ENCODE data around the gene DOCK10.

DNA sequence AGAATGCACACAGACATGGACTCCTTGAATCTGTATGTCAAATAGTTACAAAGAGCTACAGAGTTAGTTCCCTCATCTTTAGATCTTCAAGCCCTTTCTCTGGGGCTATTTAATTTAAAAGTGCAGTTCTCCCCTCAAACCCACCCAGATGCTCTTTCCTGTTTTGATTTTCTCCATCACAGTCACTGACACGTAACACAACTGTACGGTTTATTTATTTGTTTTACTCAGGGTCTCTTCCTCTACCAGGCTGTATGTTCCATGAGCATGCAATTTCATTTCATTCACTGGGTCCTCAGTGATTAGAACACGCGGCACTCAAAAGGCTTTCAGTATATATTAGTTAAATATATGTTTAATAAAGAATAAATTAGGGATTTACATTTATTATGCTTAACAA is 94.7 kb downstream of the DOCK10 start:
- TF ChIP-seq, protein P1, sequence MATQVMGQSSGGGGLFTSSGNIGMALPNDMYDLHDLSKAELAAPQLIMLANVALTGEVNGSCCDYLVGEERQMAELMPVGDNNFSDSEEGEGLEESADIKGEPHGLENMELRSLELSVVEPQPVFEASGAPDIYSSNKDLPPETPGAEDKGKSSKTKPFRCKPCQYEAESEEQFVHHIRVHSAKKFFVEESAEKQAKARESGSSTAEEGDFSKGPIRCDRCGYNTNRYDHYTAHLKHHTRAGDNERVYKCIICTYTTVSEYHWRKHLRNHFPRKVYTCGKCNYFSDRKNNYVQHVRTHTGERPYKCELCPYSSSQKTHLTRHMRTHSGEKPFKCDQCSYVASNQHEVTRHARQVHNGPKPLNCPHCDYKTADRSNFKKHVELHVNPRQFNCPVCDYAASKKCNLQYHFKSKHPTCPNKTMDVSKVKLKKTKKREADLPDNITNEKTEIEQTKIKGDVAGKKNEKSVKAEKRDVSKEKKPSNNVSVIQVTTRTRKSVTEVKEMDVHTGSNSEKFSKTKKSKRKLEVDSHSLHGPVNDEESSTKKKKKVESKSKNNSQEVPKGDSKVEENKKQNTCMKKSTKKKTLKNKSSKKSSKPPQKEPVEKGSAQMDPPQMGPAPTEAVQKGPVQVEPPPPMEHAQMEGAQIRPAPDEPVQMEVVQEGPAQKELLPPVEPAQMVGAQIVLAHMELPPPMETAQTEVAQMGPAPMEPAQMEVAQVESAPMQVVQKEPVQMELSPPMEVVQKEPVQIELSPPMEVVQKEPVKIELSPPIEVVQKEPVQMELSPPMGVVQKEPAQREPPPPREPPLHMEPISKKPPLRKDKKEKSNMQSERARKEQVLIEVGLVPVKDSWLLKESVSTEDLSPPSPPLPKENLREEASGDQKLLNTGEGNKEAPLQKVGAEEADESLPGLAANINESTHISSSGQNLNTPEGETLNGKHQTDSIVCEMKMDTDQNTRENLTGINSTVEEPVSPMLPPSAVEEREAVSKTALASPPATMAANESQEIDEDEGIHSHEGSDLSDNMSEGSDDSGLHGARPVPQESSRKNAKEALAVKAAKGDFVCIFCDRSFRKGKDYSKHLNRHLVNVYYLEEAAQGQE (IDR thresholded peaks at IDR 0.05; ENCODE audit: low read depth): no peak
- TF ChIP-seq RAD21 (IDR thresholded peaks at IDR 0.05; ENCODE audit: low read depth) (no peak), CREB1 (IDR thresholded peaks at IDR 0.05; ENCODE audit: low read depth) (no peak), TAF1 (IDR thresholded peaks at IDR 0.05; ENCODE audit: low read depth) (no peak), TEAD4 (IDR thresholded peaks at IDR 0.05) (no peak), CEBPB (IDR thresholded peaks at IDR 0.05) (no peak), EP300 (IDR thresholded peaks at IDR 0.05; ENCODE audit: borderline replicate concordance) (no peak), NFIC (IDR thresholded peaks at IDR 0.05) (no peak)
- TF ChIP-seq, protein P2, sequence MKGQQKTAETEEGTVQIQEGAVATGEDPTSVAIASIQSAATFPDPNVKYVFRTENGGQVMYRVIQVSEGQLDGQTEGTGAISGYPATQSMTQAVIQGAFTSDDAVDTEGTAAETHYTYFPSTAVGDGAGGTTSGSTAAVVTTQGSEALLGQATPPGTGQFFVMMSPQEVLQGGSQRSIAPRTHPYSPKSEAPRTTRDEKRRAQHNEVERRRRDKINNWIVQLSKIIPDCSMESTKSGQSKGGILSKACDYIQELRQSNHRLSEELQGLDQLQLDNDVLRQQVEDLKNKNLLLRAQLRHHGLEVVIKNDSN (IDR thresholded peaks at IDR 0.05): no peak

Measured in Ishikawa (cell line).